NCI-H69 (cell line): ENCODE results near the gene UCP3.
A peak's percentile ranks its signal among the peaks of the same experiment; 100 is the strongest.
"Not testable (repeated sequence)": the region's sequence is repeated elsewhere in the genome, so short reads cannot be mapped to it uniquely, and the experiment has no call there.

Source experiments
- DNase-seq: peaks from one replicate; lab custom pipeline; 2025; lab: John Stamatoyannopoulos, UW

UCP3 gene

GRCh38 chr11:74000307-74001133 lies 8.4 kb downstream of the UCP3 start:
- DNase-seq: no peak

- peak; percentile 73 for DNase-seq
Observed at GRCh38 chr11:73999581-74000306, 9.1 kb downstream of the UCP3 start.

GRCh38 chr11:73998846-73999575 lies 9.9 kb downstream of the UCP3 start:
- no peak for DNase-seq

GRCh38 chr11:73997120-73997770 lies 11.6 kb downstream of the UCP3 start:
- DNase-seq: no peak

GRCh38 chr11:73996161-73996747 lies 12.6 kb downstream of the UCP3 start:
- DNase-seq: peak; percentile 45

- DNase-seq: no peak
Observed at GRCh38 chr11:73995731-73996130, 13.2 kb downstream of the UCP3 start.

GRCh38 chr11:73995247-73995646 lies 13.6 kb downstream of the UCP3 start:
- no peak for DNase-seq

GRCh38 chr11:73991471-73992006 lies 17.3 kb downstream of the UCP3 start:
- DNase-seq: no peak

- no peak for DNase-seq
Observed at GRCh38 chr11:73990730-73991129, 18.2 kb downstream of the UCP3 start.

- no peak for DNase-seq
Observed at GRCh38 chr11:73989156-73989555, 19.7 kb downstream of the UCP3 start.

- DNase-seq: no peak
Observed at GRCh38 chr11:73988227-73988626, 20.7 kb downstream of the UCP3 start.

GRCh38 chr11:73985661-73986060 lies 23.2 kb downstream of the UCP3 start:
- not testable (repeated sequence) for DNase-seq

- DNase-seq: peak; percentile 93
Observed at GRCh38 chr11:73983741-73984538, 24.9 kb downstream of the UCP3 start.

GRCh38 chr11:73982990-73983740 lies 25.7 kb downstream of the UCP3 start:
- peak; percentile 99 for DNase-seq

- peak; percentile 98 for DNase-seq
Observed at GRCh38 chr11:73982595-73982989, 26.3 kb downstream of the UCP3 start, which contains the start of gene UCP2. Gene UCP2, minus strand, starts transcription at chr11:73982843. Its CDS starts 4,465 bp downstream, at chr11:73978378.

- peak; percentile 41 for DNase-seq
Observed at GRCh38 chr11:73981051-73981805, 27.7 kb downstream of the UCP3 start.

- DNase-seq: peak; percentile 96
Observed at GRCh38 chr11:73980001-73980961, 28.6 kb downstream of the UCP3 start.
